Lower lobe of right lung (tissue), 2 donors: Measurements from ENCODE around the gene DNAAF9. TPM values are rescaled to one million over a fixed set of nuclear protein-coding genes. Genes with fewer than 3 reads are reported as not detected.

Experiments
- ATAC-seq, 2 donors: fragments of 200-7000 bp; cut with Tn5 transposase; one replicate each; pipeline ENCODE4 v1.9.1; 2020 to 2022; ENCODE audit warnings: mild to moderate bottlenecking in 2 of 2, moderate library complexity in 2 of 2
- DNase-seq: peaks from one replicate; pipeline ENCODE4 v3.0.0-alpha.2; 2020
- H3K27ac ChIP-seq: fragments of 200-600 bp; one replicate; pipeline ENCODE4 v1.8.0; 2022
- H3K27me3 ChIP-seq: fragments of 200-600 bp; one replicate; pipeline ENCODE4 v1.8.0; 2022; ENCODE audit warnings: low read depth
- H3K36me3 ChIP-seq: fragments of 200-600 bp; one replicate; pipeline ENCODE4 v1.8.0; 2022; ENCODE audit warnings: mild to moderate bottlenecking
- H3K4me1 ChIP-seq: fragments of 200-600 bp; one replicate; pipeline ENCODE4 v1.8.0; 2022
- H3K4me3 ChIP-seq: fragments of 200-600 bp; one replicate; pipeline ENCODE4 v1.8.0; 2022; ENCODE audit warnings: mild to moderate bottlenecking
- H3K9me3 ChIP-seq: fragments of 200-600 bp; one replicate; pipeline ENCODE4 v1.8.0; 2022
- intact Hi-C: fragments of 100-400 bp; cut with DNase I; formaldehyde crosslinking; loops from one replicate; pipeline ENCODE4 v1.11.0; 2022
- total RNA-seq: library from RNA; stranded (reverse); fragmentation: NEBNext Ultra II Directional; extraction: Animal tissue kit (Norgen Biotek cat#: 25700); gene quantifications from one replicate; pipeline ENCODE4 v1.2.1, GENCODE V29; 2021
- TF ChIP-seq, protein P1 (sequence below): fragments of 200-600 bp; IDR thresholded peaks from one replicate; pipeline ENCODE4 v1.8.0; 2022; ENCODE audit warnings: antibody characterized with exemption, mild to moderate bottlenecking
- donor health status: DM: no; HTN: yes; CAD: no; lungs with severe emphysema.

The DNAAF9 gene
- total RNA-seq, 1 donor from 2014 or later = 24.0 TPM

DNA sequence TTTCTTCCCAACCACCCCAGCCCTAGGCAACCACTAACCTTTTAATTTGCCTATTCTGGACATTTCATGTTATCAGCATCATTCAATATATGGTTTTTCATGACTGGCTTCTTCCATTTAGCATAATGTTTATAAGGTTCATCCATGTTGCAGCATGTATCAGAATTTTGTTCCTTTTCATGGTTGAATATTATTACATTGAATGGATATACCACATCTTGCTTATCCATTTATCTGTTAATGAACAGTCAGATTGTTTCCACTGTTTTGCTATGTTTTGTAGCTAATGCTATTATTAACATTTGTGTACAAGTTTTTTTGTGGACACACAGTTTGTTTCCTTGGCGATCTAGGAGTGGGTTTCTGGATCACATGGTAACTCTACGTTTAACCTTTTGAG is 3.0 kb upstream of the DNAAF9 start:
- Histone ChIP-seq H3K9me3 (no peaks in the 10 kb centered on the region), H3K4me1 (peaks cover 10% of the 10 kb centered on the region), H3K27ac (no peak overlapping the region), H3K4me3 (no peak overlapping the region), H3K27me3 (no peaks in the 10 kb centered on the region), H3K36me3 (no peaks in the 10 kb centered on the region)
- no peak for DNase-seq
- ATAC-seq = no peak
- TF ChIP-seq, protein P1, sequence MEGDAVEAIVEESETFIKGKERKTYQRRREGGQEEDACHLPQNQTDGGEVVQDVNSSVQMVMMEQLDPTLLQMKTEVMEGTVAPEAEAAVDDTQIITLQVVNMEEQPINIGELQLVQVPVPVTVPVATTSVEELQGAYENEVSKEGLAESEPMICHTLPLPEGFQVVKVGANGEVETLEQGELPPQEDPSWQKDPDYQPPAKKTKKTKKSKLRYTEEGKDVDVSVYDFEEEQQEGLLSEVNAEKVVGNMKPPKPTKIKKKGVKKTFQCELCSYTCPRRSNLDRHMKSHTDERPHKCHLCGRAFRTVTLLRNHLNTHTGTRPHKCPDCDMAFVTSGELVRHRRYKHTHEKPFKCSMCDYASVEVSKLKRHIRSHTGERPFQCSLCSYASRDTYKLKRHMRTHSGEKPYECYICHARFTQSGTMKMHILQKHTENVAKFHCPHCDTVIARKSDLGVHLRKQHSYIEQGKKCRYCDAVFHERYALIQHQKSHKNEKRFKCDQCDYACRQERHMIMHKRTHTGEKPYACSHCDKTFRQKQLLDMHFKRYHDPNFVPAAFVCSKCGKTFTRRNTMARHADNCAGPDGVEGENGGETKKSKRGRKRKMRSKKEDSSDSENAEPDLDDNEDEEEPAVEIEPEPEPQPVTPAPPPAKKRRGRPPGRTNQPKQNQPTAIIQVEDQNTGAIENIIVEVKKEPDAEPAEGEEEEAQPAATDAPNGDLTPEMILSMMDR = no peak
- intact Hi-C loops = no loop called here

DNA sequence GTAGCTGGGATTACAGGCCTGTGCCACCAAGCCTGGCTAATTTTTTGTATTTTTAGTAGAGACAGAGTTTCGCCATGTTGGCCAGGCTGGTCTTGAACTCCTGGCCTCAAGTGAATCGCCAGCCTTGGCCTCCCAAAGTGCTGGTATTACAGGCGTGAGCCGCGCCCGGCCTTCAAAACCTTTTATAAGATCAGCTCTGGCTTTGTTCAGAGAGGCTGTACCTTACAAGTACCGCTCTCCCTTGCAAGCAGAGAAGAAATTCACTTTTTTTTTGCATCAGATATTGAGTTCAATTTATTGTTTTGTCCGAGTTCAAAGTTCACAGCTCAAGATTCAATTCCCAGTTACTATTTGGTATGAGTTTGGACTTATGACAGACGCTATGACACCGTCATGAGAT is 1.9 kb upstream of the DNAAF9 start:
- H3K4me1 ChIP-seq = peaks cover 20% of the 10 kb centered on the region
- intact Hi-C loops = no loop called here
- H3K36me3 ChIP-seq = no peaks in the 10 kb centered on the region
- no peaks in the 10 kb centered on the region for H3K27me3 ChIP-seq
- no peak for DNase-seq
- no peaks in the 10 kb centered on the region for H3K9me3 ChIP-seq
- peak overlapping the region; percentile 89 for H3K27ac ChIP-seq
- H3K4me3 ChIP-seq = peak overlapping the region; percentile 92
- TF ChIP-seq, protein P1 = no peak
- no peak for ATAC-seq

DNA sequence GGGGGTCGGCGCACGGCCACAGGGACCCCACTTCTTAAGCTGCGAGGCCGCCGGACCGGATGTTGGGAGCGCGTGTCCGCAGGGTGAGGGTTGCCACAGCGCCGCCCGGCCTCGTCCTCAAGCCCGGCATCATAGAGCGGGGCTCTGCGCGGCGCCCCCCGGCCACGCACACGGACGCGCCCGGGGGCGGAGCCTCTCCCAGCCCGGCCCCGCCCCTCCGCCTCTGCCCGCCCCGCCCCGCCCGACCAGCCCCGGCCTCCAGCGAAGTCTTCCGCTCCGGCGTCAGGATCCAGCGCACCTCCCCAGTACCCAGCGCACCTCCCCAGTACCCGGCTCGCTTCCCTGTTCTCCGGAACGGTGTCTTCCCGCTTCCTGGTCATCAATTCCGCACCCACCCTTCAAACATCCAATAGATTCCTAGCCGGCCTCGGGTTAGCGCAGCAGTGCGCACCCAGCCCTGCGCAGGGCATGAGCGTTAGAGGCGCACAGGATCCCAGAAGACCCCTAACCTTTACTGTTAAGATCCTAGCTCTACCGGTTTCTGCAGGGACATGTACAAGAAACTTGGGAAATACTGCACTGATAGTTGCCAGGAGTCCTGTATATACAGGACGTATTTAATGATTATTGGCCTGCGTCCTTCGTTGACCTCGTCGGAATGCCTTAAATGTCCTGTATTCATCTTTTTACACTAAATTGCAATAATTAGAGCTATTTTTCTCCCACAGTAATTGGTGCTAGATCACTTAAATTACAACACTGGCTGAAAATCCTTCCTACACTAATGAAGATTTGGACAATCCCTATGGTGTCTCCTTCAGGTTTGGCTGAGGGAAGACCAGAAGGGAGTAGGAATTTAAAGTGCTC is 535 bp upstream of the DNAAF9 start:
- H3K27ac ChIP-seq = peak overlapping the region; percentile 89
- peak; percentile 89 for DNase-seq
- peak overlapping the region; percentile 92 for H3K4me3 ChIP-seq
- H3K4me1 ChIP-seq = peaks cover 21% of the 10 kb centered on the region
- TF ChIP-seq, protein P1 = no peak
- no peaks in the 10 kb centered on the region for H3K36me3 ChIP-seq
- intact Hi-C loops = no loop called here
- no peaks in the 10 kb centered on the region for H3K9me3 ChIP-seq
- peak; percentile 90 to 91 for ATAC-seq
- no peaks in the 10 kb centered on the region for H3K27me3 ChIP-seq

DNA sequence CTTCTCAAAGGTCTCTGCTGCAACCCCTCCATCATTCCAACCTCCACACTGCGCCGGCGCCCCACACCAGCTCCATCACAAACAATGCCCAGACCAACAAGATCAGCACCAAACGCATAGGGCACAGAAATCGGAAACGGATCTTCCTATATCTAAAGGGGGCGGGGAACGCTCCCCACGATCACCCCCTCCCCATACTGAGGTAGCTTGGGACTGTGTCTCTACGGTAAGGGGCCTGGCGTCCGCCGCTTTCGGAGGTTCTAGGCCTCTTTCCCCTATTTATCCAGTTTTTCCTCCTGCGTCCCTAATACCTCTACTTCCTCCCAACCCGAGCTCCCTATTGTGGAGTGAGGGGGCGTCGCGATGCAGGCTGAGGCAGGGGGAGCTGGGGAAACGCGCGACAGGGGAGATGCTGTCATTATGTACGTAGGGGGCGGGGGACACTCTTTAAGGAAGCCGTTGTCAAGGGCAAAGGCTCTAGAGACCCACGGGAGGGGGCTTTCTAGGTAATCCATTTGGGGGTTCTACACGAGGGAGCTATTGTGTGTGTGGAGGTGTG is 909 bp downstream of the DNAAF9 start:
- intact Hi-C loops = no loop called here
- Histone ChIP-seq H3K4me3 (peak overlapping the region; percentile 92), H3K4me1 (peaks cover 26% of the 10 kb centered on the region), H3K36me3 (no peaks in the 10 kb centered on the region), H3K27me3 (no peaks in the 10 kb centered on the region), H3K9me3 (no peaks in the 10 kb centered on the region), H3K27ac (peak overlapping the region; percentile 89)
- TF ChIP-seq, protein P1 = no peak
- peak; percentile 48 for DNase-seq
- ATAC-seq = peak in 1 of 2 donors; percentile 1

DNA sequence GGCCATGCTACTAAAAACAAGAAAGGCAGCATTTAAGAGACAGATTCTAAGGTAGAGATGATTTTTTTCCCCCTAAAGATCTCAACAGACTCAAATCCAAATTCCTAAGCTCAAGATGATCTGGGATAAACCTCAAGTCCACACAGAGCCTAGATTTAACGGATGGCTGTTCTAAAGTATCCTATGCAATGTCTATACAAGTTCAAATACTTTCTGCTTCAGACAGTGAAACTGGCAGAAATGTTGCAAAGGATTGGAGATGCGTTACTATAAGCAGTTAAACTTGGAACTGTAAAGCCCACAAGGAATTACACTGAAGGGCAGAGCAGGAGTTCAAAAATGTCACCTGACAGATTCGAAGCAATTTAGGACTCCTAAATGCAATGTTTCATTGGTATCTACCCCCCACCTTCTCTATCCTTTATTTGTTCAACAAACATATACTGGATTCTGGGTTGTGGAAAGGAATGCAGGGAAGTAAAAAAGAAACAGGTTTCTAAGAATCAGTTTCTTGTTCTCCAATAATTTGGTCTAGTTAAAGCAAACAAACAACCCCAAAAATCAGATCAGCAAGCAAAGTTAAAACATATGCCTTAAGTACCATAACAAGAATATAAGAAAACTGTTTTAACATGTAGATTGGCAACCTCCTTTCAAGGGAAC is 1.6 kb downstream of the DNAAF9 start:
- DNase-seq = no peak
- Histone ChIP-seq H3K4me3 (peak overlapping the region; percentile 92), H3K4me1 (peaks cover 26% of the 10 kb centered on the region), H3K27ac (peak overlapping the region; percentile 89), H3K9me3 (no peaks in the 10 kb centered on the region), H3K27me3 (no peaks in the 10 kb centered on the region), H3K36me3 (no peaks in the 10 kb centered on the region)
- intact Hi-C loops = no loop called here
- ATAC-seq = no peak
- TF ChIP-seq, protein P1 = no peak
